GM13976 (cell line): ENCODE data around the gene SLC25A36.
A peak's percentile ranks its signal among the peaks of the same experiment; 100 is the strongest.
"Not testable (repeated sequence)": the region's sequence is repeated elsewhere in the genome, so short reads cannot be mapped to it uniquely, and the experiment has no call there.

Source experiments
- DNase-seq: peaks from one replicate; pipeline ENCODE4 v3.0.0; 2012; ENCODE audit warnings: low spot score
- in situ Hi-C: fragments of 300-500 bp; cut with MboI; formaldehyde crosslinking; loops from one replicate; pipeline ENCODE4 v1.12.0; 2022; ENCODE audit warnings: low sequenced_read_pairs, mixed read lengths, inconsistent platforms; ENCODE audit not compliant: unreplicated experiment
- TF ChIP-seq, protein P1 (sequence below): IDR thresholded peaks from 2 replicates; pipeline ENCODE4 v1.5.1; 2012; ENCODE audit warnings: borderline replicate concordance, mild to moderate bottlenecking; ENCODE audit not compliant: insufficient read depth; ENCODE audit errors: extremely low read depth, missing control alignments, control extremely low read depth

Gene SLC25A36

DNA sequence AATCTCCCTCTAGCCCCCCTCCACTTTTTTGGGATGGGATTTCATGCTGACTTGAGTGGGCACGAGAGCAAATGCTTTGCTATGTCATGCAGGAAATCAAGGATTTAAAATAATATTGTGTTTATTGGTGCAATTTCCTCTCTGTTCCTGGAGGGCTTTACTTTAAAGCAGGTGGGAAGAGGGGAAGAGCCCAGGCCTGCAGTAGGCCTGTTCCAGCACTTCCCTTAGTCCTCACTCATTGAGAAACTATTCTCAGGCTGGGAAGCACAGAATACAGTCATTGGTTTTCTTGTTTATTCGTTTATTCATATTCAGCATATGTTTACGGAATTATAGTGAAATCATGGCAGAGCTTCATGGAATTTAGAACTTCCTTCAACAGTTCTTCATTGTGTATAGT is 67.9 kb downstream of the SLC25A36 start:
- in situ Hi-C loops: loop anchor here (10.0 kb wide), 1 partner anchor 105 kb away; no protein-coding TSS in a partner anchor
- no peak for DNase-seq
- TF ChIP-seq, protein P1, sequence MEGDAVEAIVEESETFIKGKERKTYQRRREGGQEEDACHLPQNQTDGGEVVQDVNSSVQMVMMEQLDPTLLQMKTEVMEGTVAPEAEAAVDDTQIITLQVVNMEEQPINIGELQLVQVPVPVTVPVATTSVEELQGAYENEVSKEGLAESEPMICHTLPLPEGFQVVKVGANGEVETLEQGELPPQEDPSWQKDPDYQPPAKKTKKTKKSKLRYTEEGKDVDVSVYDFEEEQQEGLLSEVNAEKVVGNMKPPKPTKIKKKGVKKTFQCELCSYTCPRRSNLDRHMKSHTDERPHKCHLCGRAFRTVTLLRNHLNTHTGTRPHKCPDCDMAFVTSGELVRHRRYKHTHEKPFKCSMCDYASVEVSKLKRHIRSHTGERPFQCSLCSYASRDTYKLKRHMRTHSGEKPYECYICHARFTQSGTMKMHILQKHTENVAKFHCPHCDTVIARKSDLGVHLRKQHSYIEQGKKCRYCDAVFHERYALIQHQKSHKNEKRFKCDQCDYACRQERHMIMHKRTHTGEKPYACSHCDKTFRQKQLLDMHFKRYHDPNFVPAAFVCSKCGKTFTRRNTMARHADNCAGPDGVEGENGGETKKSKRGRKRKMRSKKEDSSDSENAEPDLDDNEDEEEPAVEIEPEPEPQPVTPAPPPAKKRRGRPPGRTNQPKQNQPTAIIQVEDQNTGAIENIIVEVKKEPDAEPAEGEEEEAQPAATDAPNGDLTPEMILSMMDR: no peak

DNA sequence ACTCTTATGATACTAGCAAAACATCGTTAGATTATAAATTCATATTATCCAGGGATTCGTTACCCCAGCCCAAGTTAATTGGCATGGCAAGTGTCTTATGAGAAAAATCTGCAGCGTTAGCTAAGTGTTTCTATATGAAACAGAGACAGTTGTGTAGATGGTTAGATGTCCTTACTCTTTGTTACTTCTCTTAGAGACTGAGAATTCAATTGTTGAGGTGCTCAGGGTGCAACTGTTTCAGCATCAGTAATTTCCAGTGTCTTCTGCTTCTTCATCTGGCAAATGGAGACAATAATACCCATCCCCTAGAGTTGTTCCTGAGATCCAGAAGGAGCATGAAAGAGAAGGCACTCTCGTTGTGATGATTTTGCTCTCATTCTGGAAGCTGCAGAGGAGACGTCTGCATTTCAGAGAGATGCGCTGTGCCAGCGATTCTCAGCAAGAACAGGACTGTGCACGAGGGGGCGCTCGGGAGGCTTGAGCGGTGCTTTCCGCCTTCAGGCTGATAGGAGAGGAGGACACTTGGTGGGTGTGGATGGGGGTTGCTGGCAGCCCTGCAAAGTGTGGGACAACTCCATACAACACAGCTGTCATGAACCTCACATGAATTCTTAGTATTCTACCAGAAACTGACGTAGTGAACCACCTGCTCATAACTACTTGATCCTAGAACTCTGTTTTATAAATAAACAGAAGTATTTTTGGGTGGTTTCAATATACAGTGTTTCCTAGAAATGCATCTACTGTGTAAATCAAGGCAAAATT is 69.8 kb downstream of the SLC25A36 start:
- TF ChIP-seq, protein P1: peak; percentile 83
- peak; percentile 73 for DNase-seq
- in situ Hi-C loops: loop anchor here (10.0 kb wide), 1 partner anchor 183 kb away; no protein-coding TSS in a partner anchor

DNA sequence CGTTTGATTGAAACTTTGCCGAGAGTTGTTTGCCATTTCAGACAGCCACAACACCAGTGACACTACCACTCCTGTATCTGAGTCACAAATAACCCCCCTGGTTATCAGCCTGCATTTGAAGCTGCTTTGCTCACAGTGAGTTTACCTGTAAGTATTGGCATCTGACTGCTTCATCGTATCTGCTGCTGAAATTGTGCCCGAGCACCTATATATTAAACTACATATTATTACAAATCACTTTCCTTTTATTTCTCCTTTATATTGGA is 70.3 kb downstream of the SLC25A36 start:
- no peak for DNase-seq
- TF ChIP-seq, protein P1: no peak
- in situ Hi-C loops: loop anchor here (10.0 kb wide), 1 partner anchor 183 kb away; no protein-coding TSS in a partner anchor

DNA sequence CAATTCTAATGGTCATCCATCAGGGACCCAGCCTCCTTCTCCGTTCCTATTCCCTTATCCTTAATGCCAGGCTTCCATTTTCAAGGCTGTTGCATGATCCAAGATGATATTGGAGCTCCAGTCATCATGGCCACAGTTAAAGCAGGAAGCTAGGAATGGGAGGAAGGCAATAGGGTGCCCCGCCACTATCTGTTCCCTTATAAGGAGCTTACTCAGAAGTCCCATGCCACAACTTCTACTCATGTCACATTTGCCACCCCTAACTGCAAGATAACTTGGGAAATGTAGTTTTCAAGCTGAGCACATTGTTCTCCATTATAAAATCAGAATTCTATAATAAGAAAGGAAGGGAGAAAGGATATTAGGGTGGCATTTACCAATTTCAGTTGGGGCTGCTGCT is 70.9 kb downstream of the SLC25A36 start:
- in situ Hi-C loops: loop anchor here (10.0 kb wide), 1 partner anchor 182 kb away; no protein-coding TSS in a partner anchor
- no peak for DNase-seq
- TF ChIP-seq, protein P1: no peak

DNA sequence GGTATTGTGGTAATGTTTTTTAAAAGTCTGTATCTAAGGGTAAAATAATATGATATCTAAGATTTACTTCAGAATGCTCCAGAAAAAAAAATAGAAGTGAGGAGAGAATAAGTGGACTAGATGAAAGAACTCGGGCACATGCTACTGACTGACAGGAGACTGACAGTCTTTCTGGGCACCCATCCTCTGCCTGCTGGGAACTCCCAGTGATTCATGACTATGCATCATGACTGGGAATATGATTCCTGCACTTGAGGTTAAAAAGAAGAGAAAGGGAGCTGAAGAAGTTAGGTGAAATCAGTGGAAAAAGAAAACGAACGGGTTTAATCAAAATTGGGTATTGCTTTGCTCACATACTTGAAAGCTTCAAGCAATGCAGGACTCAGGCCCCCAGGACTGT is 73.8 kb downstream of the SLC25A36 start:
- in situ Hi-C loops: loop anchor here (10.0 kb wide), 1 partner anchor 179 kb away; no protein-coding TSS in a partner anchor
- DNase-seq: no peak
- TF ChIP-seq, protein P1: no peak

DNA sequence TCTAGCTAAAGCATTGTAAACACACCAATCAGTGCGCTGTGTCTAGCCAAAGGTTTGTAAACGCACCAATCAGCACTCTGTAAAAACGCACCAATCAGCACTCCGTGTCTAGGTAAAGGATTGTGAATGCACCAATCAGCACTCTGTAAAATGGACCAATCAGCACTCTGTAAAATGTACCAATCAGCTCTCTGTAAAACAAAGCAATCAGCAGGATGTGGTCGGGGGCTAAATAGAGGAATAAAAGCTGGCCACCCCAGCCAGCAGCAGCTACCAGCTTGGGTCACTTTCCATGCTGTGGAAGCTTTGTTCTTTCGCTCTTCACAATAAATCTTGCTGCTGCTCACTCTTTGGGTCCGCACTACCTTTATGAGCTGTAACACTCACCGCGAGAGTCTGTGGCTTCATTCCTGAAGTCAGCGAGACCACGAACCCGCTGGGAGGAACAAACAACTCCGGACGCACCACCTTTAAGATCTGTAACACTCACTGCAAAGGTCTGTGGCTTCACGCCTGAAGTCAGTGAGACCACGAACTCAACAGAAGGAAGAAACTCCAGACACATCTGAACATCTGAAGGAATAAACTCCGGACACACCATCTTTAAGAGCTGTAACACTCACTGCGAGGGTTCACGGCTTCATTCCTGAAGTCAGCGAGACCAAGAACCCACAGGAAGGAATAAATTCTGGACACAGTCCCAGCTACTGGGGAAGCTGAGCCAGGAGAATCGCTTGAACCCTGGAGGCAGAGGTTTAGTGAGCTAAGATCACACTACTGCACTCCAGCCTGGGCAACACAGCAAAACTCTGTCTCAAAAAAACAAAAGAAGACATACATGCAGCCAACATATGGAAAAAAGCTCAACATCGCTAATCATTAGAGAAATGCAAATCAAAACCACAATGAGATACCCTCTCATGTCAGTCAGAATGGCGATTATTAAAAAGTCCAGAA is 76.0 kb downstream of the SLC25A36 start:
- not testable (repeated sequence) for DNase-seq
- in situ Hi-C loops: loop anchor here (10.0 kb wide), 1 partner anchor 177 kb away; no protein-coding TSS in a partner anchor

DNA sequence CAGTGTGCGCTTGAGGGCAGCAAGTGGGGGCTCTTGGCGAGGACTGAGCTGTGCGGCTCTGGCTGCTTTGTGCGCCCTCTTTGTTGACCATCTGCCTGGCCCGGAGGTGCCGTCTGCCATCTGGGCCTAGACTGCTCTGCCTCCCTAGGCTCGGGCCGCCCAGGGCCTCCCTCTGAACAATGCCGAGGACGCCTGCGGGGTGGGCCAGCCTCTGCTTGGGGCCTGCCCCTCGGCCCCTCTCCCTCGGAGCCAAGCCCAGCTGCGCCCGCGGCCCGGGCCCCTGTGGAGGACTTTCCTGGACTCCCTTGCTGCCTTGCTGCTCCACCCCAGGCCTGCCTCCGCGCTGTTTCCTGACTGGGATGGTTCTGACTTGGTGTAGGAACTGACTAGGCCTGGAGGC is 77.6 kb downstream of the SLC25A36 start:
- in situ Hi-C loops: loop anchor here (10.0 kb wide), 1 partner anchor 176 kb away; no protein-coding TSS in a partner anchor
- TF ChIP-seq, protein P1: no peak
- DNase-seq: no peak
